ENCODE data around the gene DAP3.
A peak's percentile ranks its signal among the peaks of the same experiment; 100 is the strongest.
"Not testable (repeated sequence)": the region's sequence is repeated elsewhere in the genome, so short reads cannot be mapped to it uniquely, and the experiment has no call there.

Gene DAP3

GRCh38 chr1:155687705-155688323 is 1.1 kb upstream of the DAP3 start:
- DNase-seq (ENCODE audit: low spot score) = not testable (repeated sequence)

- peak; percentile 94 for DNase-seq (ENCODE audit: low spot score)
Measured at GRCh38 chr1:155688324-155689080, 389 bp upstream of the DAP3 start, which contains the start of gene YY1AP1. Gene YY1AP1, minus strand, starts transcription at chr1:155688774. Its CDS starts 8,338 bp downstream, at chr1:155680436.

GRCh38 chr1:155691992-155692528 is 3.2 kb downstream of the DAP3 start:
- no peak for DNase-seq (ENCODE audit: low spot score)

GRCh38 chr1:155694167-155694566 is 5.3 kb downstream of the DAP3 start:
- DNase-seq (ENCODE audit: low spot score) = no peak

- no peak for DNase-seq (ENCODE audit: low spot score)
Measured at GRCh38 chr1:155695072-155695471, 6.2 kb downstream of the DAP3 start.

GRCh38 chr1:155695608-155696007 is 6.7 kb downstream of the DAP3 start:
- DNase-seq (ENCODE audit: low spot score) = no peak

GRCh38 chr1:155696524-155696923 is 7.6 kb downstream of the DAP3 start:
- no peak for DNase-seq (ENCODE audit: low spot score)

GRCh38 chr1:155697046-155697445 is 8.2 kb downstream of the DAP3 start:
- DNase-seq (ENCODE audit: low spot score) = no peak

- DNase-seq (ENCODE audit: low spot score) = not testable (repeated sequence)
Measured at GRCh38 chr1:155697616-155698015, 8.7 kb downstream of the DAP3 start.

- no peak for DNase-seq (ENCODE audit: low spot score)
Measured at GRCh38 chr1:155698382-155699038, 9.6 kb downstream of the DAP3 start.

GRCh38 chr1:155699062-155699461 is 10.2 kb downstream of the DAP3 start:
- DNase-seq (ENCODE audit: low spot score) = not testable (repeated sequence)

GRCh38 chr1:155701675-155702074 is 12.8 kb downstream of the DAP3 start:
- DNase-seq (ENCODE audit: low spot score) = not testable (repeated sequence)

- DNase-seq (ENCODE audit: low spot score) = no peak
Measured at GRCh38 chr1:155703216-155703615, 14.3 kb downstream of the DAP3 start.

GRCh38 chr1:155704414-155704813 is 15.5 kb downstream of the DAP3 start:
- DNase-seq (ENCODE audit: low spot score) = not testable (repeated sequence)

GRCh38 chr1:155706139-155706538 is 17.2 kb downstream of the DAP3 start:
- DNase-seq (ENCODE audit: low spot score) = no peak

GRCh38 chr1:155709391-155709790 is 20.5 kb downstream of the DAP3 start:
- DNase-seq (ENCODE audit: low spot score) = no peak

- DNase-seq (ENCODE audit: low spot score) = not testable (repeated sequence)
Measured at GRCh38 chr1:155711457-155711856, 22.6 kb downstream of the DAP3 start.

GRCh38 chr1:155712636-155713035 is 23.7 kb downstream of the DAP3 start:
- DNase-seq (ENCODE audit: low spot score) = peak; percentile 44

GRCh38 chr1:155713075-155713474 is 24.2 kb downstream of the DAP3 start:
- DNase-seq (ENCODE audit: low spot score) = no peak

GRCh38 chr1:155715056-155715455 is 26.2 kb downstream of the DAP3 start:
- DNase-seq (ENCODE audit: low spot score) = not testable (repeated sequence)

GRCh38 chr1:155715777-155716176 is 26.9 kb downstream of the DAP3 start:
- no peak for DNase-seq (ENCODE audit: low spot score)

- peak; percentile 48 for DNase-seq (ENCODE audit: low spot score)
Measured at GRCh38 chr1:155717041-155717440, 28.1 kb downstream of the DAP3 start.
